Gastrocnemius medialis (tissue), 4 donors: ENCODE data around the gene TYK2. TPM values are rescaled to one million over a fixed set of nuclear protein-coding genes. Genes with fewer than 3 reads are reported as not detected.

Source experiments
- ATAC-seq, 2 donors: fragments of 150-250 bp; one replicate each; pipeline ENCODE4 v1.9.1; 2016
- DNase-seq, 2 donors: peaks; one replicate each; pipeline ENCODE4 v3.0.0-alpha.2; 2019
- H3K27ac ChIP-seq, 4 donors: fragments of 200-600 bp; sonication (generic); 1 replicate in 1 of 4; 2 replicates in 3 of 4; pipeline ENCODE4 v1.5.1; 2016 to 2018; ENCODE audit warnings: mild to moderate bottlenecking in 2 of 4, moderate library complexity in 1 of 4
- H3K27me3 ChIP-seq, 3 donors: fragments of 200-600 bp; sonication (generic) in 2 of 3; 1 replicate in 1 of 3; 2 replicates in 2 of 3; pipeline versions ENCODE4 v1.5.1 to v1.6.0; 2016 to 2019; ENCODE audit warnings: mild to moderate bottlenecking in 1 of 3, moderate library complexity in 1 of 3
- H3K36me3 ChIP-seq, 2 donors: fragments of 200-600 bp; sonication (generic) in 1 of 2; one replicate each; pipeline ENCODE4 v1.5.1; 2017 to 2018
- H3K4me1 ChIP-seq, 2 donors: fragments of 200-600 bp; sonication (generic) in 1 of 2; one replicate each; pipeline ENCODE4 v1.5.1; 2016 to 2017; ENCODE audit warnings: mild to moderate bottlenecking in 2 of 2
- H3K4me3 ChIP-seq, 4 donors: fragments of 200-600 bp; sonication (generic) in 3 of 4; 1 replicate in 1 of 4; 2 replicates in 3 of 4; pipeline ENCODE4 v1.5.1; 2016 to 2019; ENCODE audit warnings: mild to moderate bottlenecking in 2 of 4
- H3K9me3 ChIP-seq, 3 donors: fragments of 200-600 bp; sonication (generic) in 2 of 3; 1 replicate in 1 of 3; 2 replicates in 2 of 3; pipeline ENCODE4 v1.5.1; 2016 to 2019
- POLR2A ChIP-seq, 2 donors: fragments of 450-650 bp; IDR thresholded peaks; one replicate each; pipeline ENCODE4 v1.6.1; 2017; ENCODE audit warnings: antibody characterized with exemption in 2 of 2, mild to moderate bottlenecking in 2 of 2, moderate library complexity in 2 of 2
- in situ Hi-C, 4 donors: fragments of 200-750 bp; cut with MboI; loops; one replicate each; pipeline versions ENCODE4 v1.15.0 to v1.8.0; 2017; ENCODE audit warnings: low sequenced_read_pairs in 4 of 4
- intact Hi-C: fragments of 100-400 bp; cut with DNase I; formaldehyde crosslinking; loops from one replicate; pipeline ENCODE4 v1.15.1; 2023; ENCODE audit warnings: low total_unique reads
- total RNA-seq, 4 donors: library from RNA; depleted of rRNA; stranded (reverse); fragments of >200 nt; gene quantifications; one replicate each; pipeline versions ENCODE4 v1.1.0 to v1.2.3, GENCODE V29; 2016
- TF ChIP-seq, protein P1 (sequence below), 5 experiments: fragments of 450-650 bp in 3 of 5; fragments of 200-600 bp in 2 of 5; sonication (generic) in 2 of 5; IDR thresholded peaks in 4 of 5; conservative IDR thresholded peaks in 1 of 5; 1 replicate in 4 of 5; 2 replicates in 1 of 5; pipeline ENCODE4 v1.5.1; 2016 to 2019; ENCODE audit warnings: antibody characterized with exemption in 5 of 5, mild to moderate bottlenecking in 3 of 5, moderate library complexity in 3 of 5

The TYK2 gene
- total RNA-seq, 4 donors from 2014 or later = 32.6 to 58.5 (median 50.9) TPM

GRCh38 chr19:10334588-10335351 lies 45.6 kb downstream of the TYK2 start:
- in situ Hi-C loops (no loop called here), intact Hi-C loops (loop anchor here (5.0 to 10.0 kb wide), 3 partner anchors 62 to 500 kb away; partner anchors contain the start of genes EIF3G, ICAM1, P2RY11 and PIN1)
- ATAC-seq (peak; percentile 83 to 87), DNase-seq (peak; percentile 93 to 94)
- Histone ChIP-seq H3K4me3 (peak overlapping the region; percentile 69 to 96 (median 88)), H3K27ac (peak overlapping the region; percentile 90 to 98 (median 95)), H3K27me3 (no peaks in the 10 kb centered on the region), H3K4me1 (peaks cover 18 to 23% of the 10 kb centered on the region in 2 donors), H3K9me3 (no peaks in the 10 kb centered on the region), H3K36me3 (peaks cover 0 to 9% of the 10 kb centered on the region in 2 donors)
- peak; percentile 65 for TF ChIP-seq POLR2A (IDR thresholded peaks at IDR 0.05)
- TF ChIP-seq, protein P1, sequence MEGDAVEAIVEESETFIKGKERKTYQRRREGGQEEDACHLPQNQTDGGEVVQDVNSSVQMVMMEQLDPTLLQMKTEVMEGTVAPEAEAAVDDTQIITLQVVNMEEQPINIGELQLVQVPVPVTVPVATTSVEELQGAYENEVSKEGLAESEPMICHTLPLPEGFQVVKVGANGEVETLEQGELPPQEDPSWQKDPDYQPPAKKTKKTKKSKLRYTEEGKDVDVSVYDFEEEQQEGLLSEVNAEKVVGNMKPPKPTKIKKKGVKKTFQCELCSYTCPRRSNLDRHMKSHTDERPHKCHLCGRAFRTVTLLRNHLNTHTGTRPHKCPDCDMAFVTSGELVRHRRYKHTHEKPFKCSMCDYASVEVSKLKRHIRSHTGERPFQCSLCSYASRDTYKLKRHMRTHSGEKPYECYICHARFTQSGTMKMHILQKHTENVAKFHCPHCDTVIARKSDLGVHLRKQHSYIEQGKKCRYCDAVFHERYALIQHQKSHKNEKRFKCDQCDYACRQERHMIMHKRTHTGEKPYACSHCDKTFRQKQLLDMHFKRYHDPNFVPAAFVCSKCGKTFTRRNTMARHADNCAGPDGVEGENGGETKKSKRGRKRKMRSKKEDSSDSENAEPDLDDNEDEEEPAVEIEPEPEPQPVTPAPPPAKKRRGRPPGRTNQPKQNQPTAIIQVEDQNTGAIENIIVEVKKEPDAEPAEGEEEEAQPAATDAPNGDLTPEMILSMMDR (IDR thresholded peaks at IDR 0.05 in 4 of 5, conservative IDR thresholded peaks at IDR 0.05 in 1 of 5) = peak in 1 of 5 experiments; percentile 19

DNA sequence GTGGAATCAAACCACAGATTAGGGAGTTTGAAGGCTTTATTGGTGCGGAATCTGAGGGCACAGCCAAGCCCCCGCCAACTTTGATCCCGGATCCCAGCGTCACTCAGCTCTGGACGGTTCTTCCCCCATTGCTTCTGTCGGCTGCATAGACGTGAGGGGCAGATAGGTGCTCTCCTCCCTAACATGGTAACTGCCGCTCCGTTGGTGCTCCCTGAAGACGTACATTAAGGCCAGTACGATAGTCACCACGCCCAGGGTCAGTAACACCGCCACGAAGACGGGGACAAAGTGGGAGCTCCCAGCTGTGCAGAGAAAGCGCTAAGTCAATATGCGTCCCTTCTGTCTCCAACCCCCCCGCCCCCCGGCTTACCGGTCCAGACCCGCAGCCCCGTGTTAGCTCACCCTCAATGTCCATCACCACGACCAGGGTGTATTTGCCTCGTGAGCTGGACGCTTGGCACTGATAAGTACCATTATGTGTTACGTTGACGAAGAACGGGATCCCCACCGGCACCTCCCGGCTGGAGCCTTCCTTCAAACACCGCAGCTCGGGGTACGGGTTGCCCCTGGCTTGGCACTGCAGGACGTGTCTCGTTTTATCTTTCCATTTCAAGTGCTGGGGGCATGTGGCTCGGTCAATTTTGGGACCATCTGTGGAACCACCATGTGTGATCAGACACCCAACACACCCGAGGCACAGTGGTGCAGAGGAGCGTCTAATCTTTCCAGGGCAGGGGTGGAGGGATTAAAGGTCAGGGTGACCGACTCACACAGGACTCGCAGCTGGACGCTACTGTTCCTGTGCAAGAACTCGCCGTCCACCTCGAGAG lies 46.4 kb downstream of the TYK2 start:
- intact Hi-C loops = loop anchor here (1.0 to 10.0 kb wide), 6 partner anchors 19 to 499 kb away; partner anchors contain the start of genes EIF3G, ICAM1, MRPL4 and P2RY11
- TF ChIP-seq, protein P1 (IDR thresholded peaks at IDR 0.05 in 4 of 5, conservative IDR thresholded peaks at IDR 0.05 in 1 of 5) = no peak
- no peak for TF ChIP-seq POLR2A (IDR thresholded peaks at IDR 0.05)
- DNase-seq (no peak), ATAC-seq (peak in 1 of 2 donors; percentile 4)
- peaks cover 18 to 23% of the 10 kb centered on the region in 2 donors for H3K4me1 ChIP-seq
- in situ Hi-C loops = no loop called here
- H3K36me3 ChIP-seq = peaks cover 0 to 17% of the 10 kb centered on the region in 2 donors
- peak overlapping the region; percentile 69 to 96 (median 88) for H3K4me3 ChIP-seq
- no peaks in the 10 kb centered on the region for H3K27me3 ChIP-seq
- no peaks in the 10 kb centered on the region for H3K9me3 ChIP-seq
- peak overlapping the region; percentile 90 to 98 (median 95) for H3K27ac ChIP-seq

DNA sequence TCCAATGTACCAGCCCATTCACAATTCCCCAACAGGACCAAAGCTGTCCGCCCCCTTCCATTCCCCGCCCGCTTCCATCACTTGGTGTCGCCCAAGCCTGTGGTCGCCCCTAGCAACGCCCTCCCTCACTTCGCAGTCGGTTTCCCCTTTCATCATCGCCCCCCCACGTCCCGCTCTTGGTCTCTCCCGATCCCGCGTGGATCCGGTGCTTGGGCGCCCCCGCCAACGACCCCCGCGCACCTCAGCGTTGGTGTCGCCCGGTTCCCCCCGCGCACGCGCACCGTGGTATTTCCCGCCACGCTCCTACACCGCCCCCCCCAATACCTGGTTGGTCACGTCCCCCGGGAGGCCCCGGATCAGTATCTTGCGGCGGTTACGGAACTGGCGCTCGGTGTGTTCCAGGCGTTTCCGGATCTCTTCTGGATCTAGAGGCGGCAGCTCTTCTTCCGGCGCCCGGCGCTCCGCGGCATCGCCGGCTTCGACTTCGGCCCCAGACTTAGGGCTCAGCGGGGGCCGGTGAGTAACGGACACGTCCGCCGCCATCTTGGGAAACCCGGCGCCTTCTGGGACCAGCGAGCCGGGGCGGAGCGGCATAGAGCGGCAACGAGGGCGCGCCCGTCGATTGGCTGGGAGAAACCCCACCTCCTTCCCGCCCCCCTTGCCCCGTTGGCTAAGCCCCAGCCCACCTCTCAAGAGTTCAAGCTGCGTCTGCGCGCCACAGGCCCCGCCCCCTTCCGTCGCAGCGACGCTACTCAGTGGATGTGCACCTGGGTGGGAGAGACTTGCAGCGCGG lies 47.2 kb downstream of the TYK2 start, which contains the start of gene RAVER1:
TSS of gene RAVER1 (minus strand) at position 565 of the 793 bp plus-strand sequence. CDS start at position 543, 22 bp downstream.
- in situ Hi-C loops = no loop called here
- Histone ChIP-seq H3K9me3 (no peaks in the 10 kb centered on the region), H3K27me3 (no peaks in the 10 kb centered on the region), H3K36me3 (peaks cover 0 to 25% of the 10 kb centered on the region in 2 donors), H3K4me3 (peak within 1 kb of the TSS; percentile 69 to 96 (median 88)), H3K4me1 (peaks cover 18 to 23% of the 10 kb centered on the region in 2 donors), H3K27ac (peak within 1 kb of the TSS; percentile 90 to 98 (median 95))
- DNase-seq (peak; percentile 97), ATAC-seq (peak; percentile 90 to 91)
- peak; percentile 85 to 94 for TF ChIP-seq POLR2A (IDR thresholded peaks at IDR 0.05)
- TF ChIP-seq, protein P1 (IDR thresholded peaks at IDR 0.05 in 4 of 5, conservative IDR thresholded peaks at IDR 0.05 in 1 of 5) = no peak
- intact Hi-C loops = loop anchor here (1.0 to 10.0 kb wide), 6 partner anchors 18 to 498 kb away; partner anchors contain the start of genes EIF3G, ICAM1, MRPL4 and P2RY11
